Measurements from ENCODE around the gene ECM2. TPM values are rescaled to one million over a fixed set of nuclear protein-coding genes. Genes with fewer than 3 reads are reported as not detected.

Gene ECM2
- total RNA-seq, 1 experiment from 2014 or later: not detected

Small RNA genes within 50 kb of the gene (microRNA-seq; reads per million reads assigned to microRNA genes)
- not detected for gene MIR4670 (ENCODE audit: borderline number of aligned reads)

Other genes with a start within 250 kb of the ECM2 start
- 279 TPM for gene IARS1, start 242.3 kb downstream of the ECM2 start, total RNA-seq (2021; ENCODE audit: unreplicated experiment)
- gene NOL8, start 210.6 kb downstream of the ECM2 start, total RNA-seq (2021; ENCODE audit: unreplicated experiment): 48.2 TPM
- 7.0 TPM for gene CENPP, start 210.0 kb downstream of the ECM2 start, total RNA-seq (2021; ENCODE audit: unreplicated experiment)
- gene OGN, start 131.4 kb downstream of the ECM2 start, total RNA-seq (2021; ENCODE audit: unreplicated experiment): 0.15 TPM
- gene OMD, start 111.5 kb downstream of the ECM2 start, total RNA-seq (2021; ENCODE audit: unreplicated experiment): not detected
- gene ASPN, start 53.5 kb downstream of the ECM2 start, total RNA-seq (2021; ENCODE audit: unreplicated experiment): not detected
- gene IPPK, start 134.1 kb upstream of the ECM2 start, total RNA-seq (2021; ENCODE audit: unreplicated experiment): 15.4 TPM
- 23.4 TPM for gene BICD2, start 228.8 kb upstream of the ECM2 start, total RNA-seq (2021; ENCODE audit: unreplicated experiment)

All from HCT116 (cell line).